Psoas muscle (tissue), 8 donors: Measurements from ENCODE around the gene OR4Q3. TPM values are rescaled to one million over a fixed set of nuclear protein-coding genes. Genes with fewer than 3 reads are reported as not detected.
"Not testable (repeated sequence)": the region's sequence is repeated elsewhere in the genome, so short reads cannot be mapped to it uniquely, and the experiment has no call there.

Experiments
- ATAC-seq, 4 donors: fragments of 200-7000 bp; cut with Tn5 transposase; one replicate each; pipeline ENCODE4 v1.9.1; 2020; ENCODE audit warnings: moderate library complexity in 3 of 4, mild to moderate bottlenecking in 2 of 4
- DNase-seq, 2 donors: peaks; one replicate each; pipeline ENCODE4 v3.0.0-alpha.2; 2020
- H3K27ac ChIP-seq: fragments of 200-600 bp; one replicate; pipeline ENCODE4 v1.8.0; 2022
- H3K27me3 ChIP-seq, 3 donors: fragments of 200-600 bp in 1 of 3; one replicate each; pipeline versions ENCODE4 v1.6.1 to v1.8.0; 2013 to 2022; ENCODE audit warnings: low read length in 2 of 3, mild to moderate bottlenecking in 2 of 3, moderate library complexity in 1 of 3; ENCODE audit not compliant: insufficient read depth in 3 of 3
- H3K36me3 ChIP-seq, 2 donors: fragments of 200-600 bp in 1 of 2; one replicate each; pipeline versions ENCODE4 v1.6.1 to v1.8.0; 2013 to 2022; ENCODE audit warnings: low read depth in 1 of 2, mild to moderate bottlenecking in 1 of 2, moderate library complexity in 1 of 2; ENCODE audit not compliant: insufficient read depth in 1 of 2
- H3K4me1 ChIP-seq: fragments of 200-600 bp; one replicate; pipeline ENCODE4 v1.8.0; 2022
- H3K4me3 ChIP-seq: fragments of 200-600 bp; one replicate; pipeline ENCODE4 v1.8.0; 2022; ENCODE audit warnings: mild to moderate bottlenecking
- H3K9me3 ChIP-seq: fragments of 200-600 bp; one replicate; pipeline ENCODE4 v1.8.0; 2022
- WGBS, 3 donors: extraction: QIAGEN DNeasy Blood & Tissue Kit; methylation state at CpG; one replicate each; pipeline versions ENCODE4 v1.1.6 to v1.1.7; 2013; 5-methylcytosine and 5-hydroxymethylcytosine counted together
- intact Hi-C, 2 donors: fragments of 100-400 bp; cut with DNase I; formaldehyde crosslinking; loops; one replicate each; pipeline versions ENCODE4 v1.11.0 to v1.14.2; 2022
- long read RNA-seq, 2 donors: library from polyadenylated mRNA; unstranded; transcript quantifications; one replicate each; pipeline ENCODE4 v2.0.0, GENCODE V29; 2021
- polyA plus RNA-seq, 3 donors: library from polyadenylated mRNA; stranded (reverse); fragments of 200-250 nt; gene quantifications; one replicate each; pipeline ENCODE4 v1.2.3, GENCODE V29; 2013
- total RNA-seq, 4 donors: library from RNA; stranded (reverse); fragmentation: NEBNext Ultra II Directional in 2 of 4; extraction: Animal tissue kit (Norgen Biotek cat#: 25700) in 2 of 4; gene quantifications; one replicate each; pipeline versions ENCODE4 v1.2.1 to v1.2.4, GENCODE V29; 2021 to 2023
- TF ChIP-seq, protein P1 (sequence below): fragments of 200-600 bp; IDR thresholded peaks from one replicate; pipeline ENCODE4 v1.8.0; 2022; ENCODE audit warnings: antibody characterized with exemption
- donor health status: healthy with polysubstance abuse.
- donor health status: DM: no; HTN: no; CAD: no; lungs with moderate emphysema.
- donor health status: Bipolar disorder and iron deficiency.
- donor health status: healthy.
- donor health status: DM: yes; HTN: yes; CAD: no.
- donor health status: DM: no; HTN: no; CAD: no.
- donor health status: DM: no; HTN: no; CAD: no.
- donor health status: DM: yes; HTN: yes; CAD: no.

Gene OR4Q3
- total RNA-seq, result not detected
- not detected for polyA plus RNA-seq
- long read RNA-seq, donor 1, result 0 reads
- long read RNA-seq, donor 2, result 0 reads

DNA sequence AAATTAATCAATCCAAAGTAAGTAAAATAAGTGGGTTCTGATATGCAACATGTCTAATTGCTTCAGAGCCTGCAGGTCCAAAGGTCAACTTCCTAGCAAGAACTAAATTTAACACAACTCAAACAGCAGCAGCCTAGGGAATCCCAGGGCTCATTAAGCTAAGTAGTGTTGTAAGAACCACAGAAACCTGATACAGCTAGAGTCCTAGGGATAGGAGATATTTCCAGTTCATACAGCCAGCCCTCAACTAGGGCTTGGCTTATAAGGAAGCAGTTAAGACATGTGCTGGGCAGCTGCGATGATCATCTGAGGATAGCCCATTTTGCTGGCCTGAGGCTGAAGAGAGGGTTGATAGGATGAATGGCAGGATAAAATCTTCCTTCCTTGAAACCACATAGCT, at the start of gene OR4Q3:
TSS of gene OR4Q3 (plus strand) at position 316 of the 400 bp plus-strand sequence.
- Histone ChIP-seq H3K36me3 (no peaks in the 10 kb centered on the region), H3K9me3 (no peaks in the 10 kb centered on the region), H3K27me3 (no peaks in the 10 kb centered on the region), H3K4me1 (no peaks in the 10 kb centered on the region), H3K4me3 (no peak within 1 kb of the TSS), H3K27ac (no peak within 1 kb of the TSS)
- ATAC-seq (peak; percentile 51 to 81 (median 69)), DNase-seq (no peak)
- TF ChIP-seq, protein P1, sequence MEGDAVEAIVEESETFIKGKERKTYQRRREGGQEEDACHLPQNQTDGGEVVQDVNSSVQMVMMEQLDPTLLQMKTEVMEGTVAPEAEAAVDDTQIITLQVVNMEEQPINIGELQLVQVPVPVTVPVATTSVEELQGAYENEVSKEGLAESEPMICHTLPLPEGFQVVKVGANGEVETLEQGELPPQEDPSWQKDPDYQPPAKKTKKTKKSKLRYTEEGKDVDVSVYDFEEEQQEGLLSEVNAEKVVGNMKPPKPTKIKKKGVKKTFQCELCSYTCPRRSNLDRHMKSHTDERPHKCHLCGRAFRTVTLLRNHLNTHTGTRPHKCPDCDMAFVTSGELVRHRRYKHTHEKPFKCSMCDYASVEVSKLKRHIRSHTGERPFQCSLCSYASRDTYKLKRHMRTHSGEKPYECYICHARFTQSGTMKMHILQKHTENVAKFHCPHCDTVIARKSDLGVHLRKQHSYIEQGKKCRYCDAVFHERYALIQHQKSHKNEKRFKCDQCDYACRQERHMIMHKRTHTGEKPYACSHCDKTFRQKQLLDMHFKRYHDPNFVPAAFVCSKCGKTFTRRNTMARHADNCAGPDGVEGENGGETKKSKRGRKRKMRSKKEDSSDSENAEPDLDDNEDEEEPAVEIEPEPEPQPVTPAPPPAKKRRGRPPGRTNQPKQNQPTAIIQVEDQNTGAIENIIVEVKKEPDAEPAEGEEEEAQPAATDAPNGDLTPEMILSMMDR, result no peak
- intact Hi-C loops, result no loop called here
- 59 to 78% (median 62%) methylated on average over 1 of the region's 1 CpG for WGBS, 3 donors

DNA sequence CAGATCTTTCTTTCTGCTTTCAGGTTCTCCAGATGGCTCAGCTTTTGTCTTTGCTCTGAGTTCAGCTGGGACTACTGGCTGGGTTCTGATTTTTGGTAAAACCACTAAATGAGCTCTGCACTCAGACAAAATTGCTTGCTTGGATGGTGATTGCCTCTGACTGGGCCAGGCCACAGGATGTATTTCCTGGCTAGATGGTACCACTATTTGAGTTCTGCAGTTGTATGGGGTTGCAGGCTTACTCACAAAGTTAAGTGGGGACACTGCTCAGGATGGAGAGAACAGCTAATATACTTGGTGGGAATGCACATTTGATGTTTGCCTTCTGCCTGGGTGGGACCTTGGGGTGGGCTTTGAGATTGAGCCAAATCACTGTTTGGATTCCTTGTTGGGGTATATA, 14.0 kb upstream of the OR4Q3 start:
- no peak overlapping the region for H3K4me3 ChIP-seq
- no peaks in the 10 kb centered on the region for H3K27me3 ChIP-seq
- no peak overlapping the region for H3K27ac ChIP-seq
- no peaks in the 10 kb centered on the region for H3K36me3 ChIP-seq
- DNase-seq, result no peak
- TF ChIP-seq, protein P1, result no peak
- intact Hi-C loops, result no loop called here
- no peaks in the 10 kb centered on the region for H3K4me1 ChIP-seq
- peak in 1 of 4 donors; percentile 24 for ATAC-seq
- H3K9me3 ChIP-seq, result peaks cover 7% of the 10 kb centered on the region

DNA sequence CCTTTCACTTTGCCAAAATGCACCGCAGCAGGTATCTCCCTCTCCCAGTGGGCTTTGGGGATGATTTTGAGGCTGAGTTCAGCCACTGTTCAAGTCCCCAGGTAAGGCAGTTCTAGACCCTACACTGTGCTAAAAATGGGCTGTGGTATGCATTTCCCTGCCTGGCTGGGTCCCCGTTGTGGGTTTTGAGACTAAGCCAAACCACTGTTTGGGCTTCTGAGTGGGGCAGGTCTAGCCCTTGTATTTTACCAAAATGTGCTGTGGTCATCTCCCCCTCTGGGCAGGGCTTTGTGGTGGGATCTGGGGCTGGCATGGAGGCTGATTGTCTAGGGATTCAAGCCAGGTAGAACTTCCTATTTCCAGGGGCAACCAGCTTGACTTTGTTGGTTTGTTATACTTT, 13.6 kb upstream of the OR4Q3 start:
- H3K9me3 ChIP-seq, result peaks cover 7% of the 10 kb centered on the region

DNA sequence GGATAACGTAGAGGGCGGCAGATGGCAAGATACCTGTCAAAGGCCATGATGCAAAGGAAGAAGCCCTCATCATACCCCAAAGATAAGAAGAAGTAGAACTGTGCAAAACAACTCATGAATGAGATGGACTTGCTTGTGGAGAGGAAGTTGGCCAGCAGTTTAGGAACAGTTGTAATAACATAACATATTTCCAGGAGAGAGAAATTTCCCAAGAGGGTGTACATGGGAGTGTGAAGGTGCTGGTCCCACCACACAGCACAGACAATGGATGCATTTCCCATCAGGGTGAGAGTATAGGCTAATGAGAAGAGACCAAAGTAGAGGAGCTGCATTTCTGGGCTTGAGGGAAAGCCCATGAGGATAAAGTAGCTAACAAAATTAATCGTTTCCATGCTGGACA, 9.5 kb upstream of the OR4Q3 start:
- H3K4me1 ChIP-seq, H3K9me3 ChIP-seq, intact Hi-C loops, H3K27ac ChIP-seq, H3K36me3 ChIP-seq, H3K27me3 ChIP-seq, H3K4me3 ChIP-seq, ATAC-seq, DNase-seq: not testable (repeated sequence)
- 62 to 81% (median 74%) methylated on average over 3 of the region's 3 CpGs for WGBS, 3 donors

More for the DNA sequence above, 13.6 kb upstream of the OR4Q3 start:
- TF ChIP-seq, protein P1, result no peak
- WGBS, 3 donors, result 57 to 63% (median 61%) methylated on average over 2 of the region's 2 CpGs
- no peaks in the 10 kb centered on the region for H3K36me3 ChIP-seq
- intact Hi-C loops, result no loop called here
- no peak overlapping the region for H3K27ac ChIP-seq
- no peaks in the 10 kb centered on the region for H3K4me1 ChIP-seq
- no peaks in the 10 kb centered on the region for H3K27me3 ChIP-seq
- H3K4me3 ChIP-seq, result no peak overlapping the region
- ATAC-seq (no peak), DNase-seq (no peak)

DNA sequence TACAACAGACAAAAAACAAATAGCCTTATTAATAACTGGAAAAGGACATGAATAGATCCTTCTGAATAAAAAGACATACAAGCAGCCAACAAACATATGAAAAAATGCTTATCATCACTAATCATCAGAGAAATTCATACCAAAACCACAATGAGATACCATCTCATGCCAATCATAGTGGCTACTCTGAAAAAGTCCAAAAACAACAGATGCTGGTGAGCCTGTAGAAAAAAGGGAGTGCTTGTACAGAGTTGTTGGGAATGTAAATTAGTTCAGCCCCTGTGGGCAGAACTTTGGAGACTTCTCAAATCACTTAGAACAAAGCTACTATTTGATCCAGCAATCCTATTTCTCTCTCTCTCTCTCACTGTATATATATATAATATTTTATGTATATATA, 8.9 kb downstream of the OR4Q3 start:
- H3K36me3 ChIP-seq, H3K27me3 ChIP-seq, ATAC-seq, H3K27ac ChIP-seq, H3K4me3 ChIP-seq, H3K9me3 ChIP-seq, H3K4me1 ChIP-seq, intact Hi-C loops, DNase-seq: not testable (repeated sequence)

DNA sequence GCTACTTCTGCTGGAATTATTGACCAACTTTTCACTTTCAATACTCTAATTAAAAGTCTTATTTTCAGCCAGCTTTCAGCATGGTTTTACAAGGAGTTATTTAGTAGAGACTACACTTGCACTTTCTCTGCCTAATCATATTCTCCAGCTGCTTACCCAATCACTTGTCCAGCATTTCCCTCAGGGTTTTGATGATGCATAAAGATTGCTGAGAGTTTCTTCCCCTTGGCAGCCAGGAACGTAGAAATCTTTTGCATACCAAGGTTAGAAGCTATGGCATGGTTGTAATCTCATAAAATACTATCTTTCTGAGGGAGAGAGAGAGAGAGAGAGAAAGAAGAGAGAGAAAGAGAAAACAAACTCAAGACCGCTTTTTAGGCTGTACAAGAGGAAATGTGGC, 10.8 kb downstream of the OR4Q3 start:
- 25 to 31% (median 29%) methylated on average over 2 of the region's 2 CpGs for WGBS, 3 donors
- TF ChIP-seq, protein P1, result no peak
- H3K36me3 ChIP-seq, result no peaks in the 10 kb centered on the region
- H3K27me3 ChIP-seq, result no peaks in the 10 kb centered on the region
- H3K27ac ChIP-seq, result no peak overlapping the region
- no peaks in the 10 kb centered on the region for H3K9me3 ChIP-seq
- ATAC-seq (no peak), DNase-seq (no peak)
- H3K4me3 ChIP-seq, result no peak overlapping the region
- intact Hi-C loops, result no loop called here
- no peaks in the 10 kb centered on the region for H3K4me1 ChIP-seq

DNA sequence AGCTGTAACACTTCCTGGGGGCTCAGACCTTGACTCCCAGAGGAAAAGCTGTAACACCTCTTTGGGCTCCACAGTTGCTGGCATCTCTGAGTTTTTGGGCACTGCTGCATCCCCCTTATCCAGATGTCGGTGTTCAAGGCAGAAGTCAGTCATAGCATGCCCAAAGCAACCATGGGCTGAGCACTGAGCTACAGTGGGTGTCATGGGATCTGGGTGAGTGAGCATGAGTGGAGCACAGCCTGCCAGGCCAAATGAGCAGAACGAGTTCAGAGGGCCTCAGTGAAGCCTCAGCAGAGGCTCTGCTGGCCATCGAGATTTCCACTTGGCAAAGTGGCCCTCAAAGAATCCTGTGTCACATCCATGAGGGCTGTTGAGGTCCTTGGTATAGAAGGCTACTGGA, 28.1 kb downstream of the OR4Q3 start:
- ATAC-seq, intact Hi-C loops, H3K9me3 ChIP-seq, H3K27ac ChIP-seq, H3K36me3 ChIP-seq, H3K4me3 ChIP-seq, DNase-seq, H3K4me1 ChIP-seq, H3K27me3 ChIP-seq: not testable (repeated sequence)
- WGBS, 3 donors, result 44 to 50% (median 47%) methylated on average over 3 of the region's 3 CpGs
